IPS-11a (cell line): ENCODE measurements around the gene BZW1.

Experiments
- H3K4me3 ChIP-seq: one replicate; pipeline ENCODE4 v1.5.1; 2013; ENCODE audit warnings: low read depth, low read length, control low read depth

Gene BZW1

GRCh38 chr2:200811333-200812121 is at the start of gene BZW1:
Gene BZW1 (plus strand): TSS chr2:200811910. CDS start chr2:200813218, 1,308 bp downstream.
- peak within 1 kb of the TSS; percentile 93 for H3K4me3 ChIP-seq

DNA sequence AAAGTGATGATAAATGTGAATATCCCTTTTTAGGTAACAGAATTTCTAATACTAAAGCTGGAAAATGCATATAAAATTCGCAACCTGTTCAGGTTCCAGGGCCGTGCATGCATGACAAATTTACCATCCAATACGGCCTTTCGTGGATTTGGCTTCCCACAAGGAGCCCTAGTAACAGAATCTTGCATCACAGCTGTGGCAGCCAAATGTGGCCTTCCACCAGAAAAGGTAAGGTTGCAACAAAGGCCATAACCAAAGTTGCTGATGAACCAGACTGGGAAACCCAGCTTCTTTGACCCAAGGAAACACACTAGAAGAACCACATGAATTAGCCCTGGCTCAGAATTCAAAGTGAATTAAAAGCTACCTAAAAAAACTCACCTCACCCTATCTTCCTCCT is 49.6 kb upstream of the BZW1 start:
- no peak overlapping the region for H3K4me3 ChIP-seq

DNA sequence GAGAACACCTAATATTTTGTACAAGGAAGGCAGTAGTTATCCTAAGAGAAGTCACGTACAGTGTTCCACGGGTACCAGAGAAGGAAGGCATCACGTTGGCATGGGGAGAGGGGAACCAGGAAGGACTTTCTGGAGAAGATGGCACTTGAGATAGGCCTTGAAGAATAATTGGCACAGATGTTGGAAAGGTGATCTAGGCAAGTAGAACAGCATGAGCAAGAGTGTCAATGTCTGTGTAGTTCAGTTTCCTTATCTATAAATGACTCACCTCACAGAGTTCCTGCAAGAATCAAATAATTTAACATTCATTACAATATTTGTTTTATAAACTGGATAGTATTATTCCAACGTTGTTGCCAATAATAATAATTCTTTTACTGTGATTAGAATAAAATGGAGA is 48.3 kb upstream of the BZW1 start:
- no peak overlapping the region for H3K4me3 ChIP-seq

DNA sequence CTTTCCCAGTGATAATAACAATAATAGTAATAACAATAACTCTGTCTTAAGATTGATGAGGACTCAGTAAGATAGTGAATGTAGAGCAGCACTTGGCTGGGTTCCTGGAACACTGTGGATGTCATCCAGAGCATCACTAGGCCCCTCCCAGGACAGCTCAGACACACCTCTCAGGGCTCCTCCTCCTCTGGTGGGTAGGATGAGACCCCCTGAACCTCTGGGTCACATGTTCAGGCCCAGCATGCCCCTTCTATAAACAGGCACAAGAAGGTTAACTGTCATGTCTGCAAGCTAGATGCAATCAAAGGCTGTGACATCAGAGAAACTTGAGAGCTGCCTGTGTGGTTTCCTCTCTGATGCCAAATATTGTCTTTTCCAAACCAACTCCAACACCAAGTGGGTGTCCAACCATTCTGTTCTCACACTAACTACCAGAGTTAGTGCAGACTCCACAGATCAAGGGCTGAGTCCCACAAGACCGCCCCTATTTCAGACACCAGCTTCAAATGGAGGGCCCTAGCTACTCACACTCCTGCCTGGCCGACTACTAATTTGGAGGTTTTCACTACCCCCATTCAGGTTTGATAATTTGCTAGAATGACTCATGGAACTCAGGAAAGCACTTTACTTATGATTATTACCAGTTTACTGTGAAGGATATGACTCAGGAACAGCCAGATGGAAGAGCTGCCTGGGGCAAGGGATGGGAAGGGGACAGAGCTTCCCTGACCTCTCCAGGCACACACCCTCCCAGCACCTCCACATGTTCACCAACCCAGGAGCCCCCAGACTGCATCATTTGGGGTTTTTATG is 46.4 kb upstream of the BZW1 start:
- H3K4me3 ChIP-seq = no peak overlapping the region

DNA sequence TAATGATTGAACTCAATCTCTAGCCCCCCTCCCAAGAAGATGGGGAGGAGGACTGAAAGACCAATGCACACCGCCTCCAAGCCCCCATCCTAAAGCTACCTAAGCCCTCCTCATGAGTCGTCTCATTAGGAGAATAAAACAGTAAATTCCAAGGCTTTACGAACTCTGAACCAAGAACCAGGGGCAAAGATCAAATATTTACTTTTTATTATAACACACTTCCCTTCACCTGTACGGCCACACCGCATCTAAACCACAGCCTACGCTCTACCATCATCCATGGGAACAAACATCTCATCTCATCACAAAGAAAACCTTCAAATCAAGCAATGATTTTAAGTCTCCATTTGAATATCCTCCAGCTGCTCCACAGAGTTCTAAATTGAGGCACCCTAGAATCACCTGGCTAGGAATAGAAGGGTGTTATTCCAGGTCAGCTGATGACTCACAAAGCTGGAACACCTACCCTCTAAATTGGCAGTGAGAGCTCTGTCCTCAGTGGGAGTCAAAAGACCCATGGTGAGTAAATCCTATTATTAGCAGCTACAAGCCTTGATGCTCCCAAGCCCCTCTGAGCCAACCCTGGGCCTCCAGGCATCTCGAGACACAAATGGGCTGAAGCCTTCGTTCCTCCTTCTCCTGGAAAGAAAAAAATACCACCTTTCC is 45.6 kb upstream of the BZW1 start:
- H3K4me3 ChIP-seq = no peak overlapping the region

DNA sequence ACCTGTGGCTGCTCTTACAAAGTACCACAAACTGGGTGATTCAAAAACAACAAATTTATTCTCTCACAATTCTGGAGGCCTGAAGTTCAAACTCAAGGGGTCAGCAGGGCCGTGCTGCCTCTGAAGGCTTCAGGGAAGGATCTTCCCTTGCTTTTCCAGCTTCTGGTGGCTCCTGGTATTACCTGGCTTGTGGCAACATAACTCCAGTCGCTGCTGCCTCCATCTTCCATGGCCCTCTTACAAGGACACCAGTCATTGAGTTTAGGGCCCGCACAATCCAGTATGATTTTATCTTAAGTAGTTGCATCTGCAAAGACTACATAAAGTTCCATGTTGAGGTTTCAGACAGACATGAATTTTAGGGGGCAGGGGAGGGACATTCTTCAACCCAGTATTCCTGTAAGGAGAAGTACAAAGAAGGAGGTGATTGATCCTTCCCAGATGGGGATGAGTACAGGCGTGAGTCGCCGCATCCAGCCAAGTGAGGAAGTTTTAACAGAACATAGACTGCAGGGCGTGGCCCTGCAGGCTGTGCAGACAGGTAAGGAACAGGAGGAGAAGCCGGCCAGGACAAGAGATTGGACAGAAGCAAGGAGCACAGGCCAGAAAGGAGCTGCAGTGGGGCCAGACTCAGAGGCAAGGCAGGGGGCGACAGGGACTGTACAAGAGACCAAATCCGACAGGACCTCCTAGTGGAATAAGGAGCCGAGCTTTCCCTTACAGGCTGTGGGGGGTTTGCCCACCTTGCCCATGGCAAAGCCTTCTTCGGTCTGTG is 44.4 kb upstream of the BZW1 start:
- H3K4me3 ChIP-seq = no peak overlapping the region

GRCh38 chr2:200770847-200771246 is 40.9 kb upstream of the BZW1 start:
- no peak overlapping the region for H3K4me3 ChIP-seq

GRCh38 chr2:200772620-200773019 is 39.1 kb upstream of the BZW1 start:
- H3K4me3 ChIP-seq = no peak overlapping the region

- no peak overlapping the region for H3K4me3 ChIP-seq
These were observed 38.6 kb upstream of the BZW1 start for GRCh38 chr2:200773083-200773482.

GRCh38 chr2:200774920-200775319 is 36.8 kb upstream of the BZW1 start:
- H3K4me3 ChIP-seq = no peak overlapping the region

- no peak overlapping the region for H3K4me3 ChIP-seq
These were observed 34.4 kb upstream of the BZW1 start for GRCh38 chr2:200777275-200777674.

GRCh38 chr2:200778038-200778437 is 33.7 kb upstream of the BZW1 start:
- no peak overlapping the region for H3K4me3 ChIP-seq

DNA sequence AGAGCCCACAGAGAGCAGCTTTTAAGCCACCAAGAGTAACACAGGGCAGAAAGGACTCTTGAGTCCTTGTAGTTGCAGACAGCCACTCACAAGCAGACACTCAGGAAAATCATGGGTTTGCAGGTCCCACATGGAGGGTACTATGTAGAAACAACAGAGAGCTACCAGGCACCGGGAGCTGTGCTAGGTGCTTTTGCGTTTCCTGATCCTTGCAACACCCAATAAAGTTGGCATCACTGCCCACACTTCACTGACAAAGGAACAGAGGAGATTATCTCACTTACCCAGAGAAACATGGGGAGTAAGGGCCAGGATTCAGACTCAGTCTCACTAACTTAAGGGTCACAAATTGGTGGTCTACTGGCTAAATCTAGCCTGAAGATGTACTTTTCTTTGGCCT is 32.5 kb upstream of the BZW1 start:
- no peak overlapping the region for H3K4me3 ChIP-seq

DNA sequence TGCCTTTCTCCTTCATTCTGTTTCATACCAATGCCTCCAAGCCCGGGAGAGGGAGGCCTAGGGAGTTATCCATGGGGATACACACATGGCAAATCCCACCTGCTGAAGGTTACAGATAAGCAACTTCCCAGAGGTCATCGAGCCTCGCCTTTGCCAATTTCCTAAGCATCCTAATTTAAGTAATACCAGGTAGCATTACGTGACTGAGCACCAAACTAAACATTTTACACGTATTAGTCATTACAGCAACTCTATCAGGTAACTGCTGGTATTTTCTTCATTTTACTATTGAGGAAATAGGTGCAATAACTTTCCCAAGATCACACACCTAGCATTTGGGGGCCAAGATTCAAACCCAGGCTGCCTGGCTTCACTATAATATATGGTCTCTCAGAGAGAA is 30.1 kb upstream of the BZW1 start:
- H3K4me3 ChIP-seq = no peak overlapping the region

DNA sequence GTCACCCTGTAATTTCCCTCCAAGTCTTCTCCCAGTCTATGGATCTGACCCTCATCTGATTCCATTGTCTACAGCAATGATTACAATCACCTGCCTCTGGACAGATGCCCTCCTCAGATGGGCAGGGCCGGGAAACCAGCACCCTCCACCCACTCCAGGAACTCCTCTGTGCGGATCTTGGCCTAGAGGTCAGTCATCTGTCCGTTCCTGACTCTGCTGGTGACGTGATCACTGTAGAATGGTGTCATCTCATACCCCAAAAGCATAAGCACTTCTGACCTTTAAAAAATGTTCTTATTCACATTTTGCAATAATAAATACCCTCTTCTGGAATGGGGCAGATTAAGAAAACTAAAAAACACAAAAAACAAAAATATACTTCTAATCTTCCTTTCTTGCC is 29.5 kb upstream of the BZW1 start:
- no peak overlapping the region for H3K4me3 ChIP-seq

DNA sequence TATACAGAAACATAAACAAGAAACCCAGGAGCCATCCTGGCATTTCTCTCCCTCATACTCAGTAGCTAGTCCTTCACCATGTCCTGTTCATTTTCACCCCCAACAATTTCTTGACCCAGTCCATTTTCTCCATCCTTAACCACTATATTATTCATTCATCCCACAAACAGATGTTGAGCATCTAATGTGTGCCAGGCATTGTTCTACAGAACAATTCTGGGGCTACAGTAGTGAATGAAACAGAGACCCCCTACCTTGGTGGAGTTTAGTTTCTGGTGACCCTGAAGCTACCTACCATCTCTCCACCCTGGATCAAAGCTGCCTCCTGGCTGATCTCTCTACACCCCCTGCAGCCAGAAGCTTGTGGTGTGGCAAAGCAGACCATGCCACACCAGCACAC is 27.5 kb upstream of the BZW1 start:
- no peak overlapping the region for H3K4me3 ChIP-seq

GRCh38 chr2:200786423-200786822 is 25.3 kb upstream of the BZW1 start:
- H3K4me3 ChIP-seq = no peak overlapping the region

- no peak overlapping the region for H3K4me3 ChIP-seq
These were observed 24.9 kb upstream of the BZW1 start for GRCh38 chr2:200786826-200787225.

DNA sequence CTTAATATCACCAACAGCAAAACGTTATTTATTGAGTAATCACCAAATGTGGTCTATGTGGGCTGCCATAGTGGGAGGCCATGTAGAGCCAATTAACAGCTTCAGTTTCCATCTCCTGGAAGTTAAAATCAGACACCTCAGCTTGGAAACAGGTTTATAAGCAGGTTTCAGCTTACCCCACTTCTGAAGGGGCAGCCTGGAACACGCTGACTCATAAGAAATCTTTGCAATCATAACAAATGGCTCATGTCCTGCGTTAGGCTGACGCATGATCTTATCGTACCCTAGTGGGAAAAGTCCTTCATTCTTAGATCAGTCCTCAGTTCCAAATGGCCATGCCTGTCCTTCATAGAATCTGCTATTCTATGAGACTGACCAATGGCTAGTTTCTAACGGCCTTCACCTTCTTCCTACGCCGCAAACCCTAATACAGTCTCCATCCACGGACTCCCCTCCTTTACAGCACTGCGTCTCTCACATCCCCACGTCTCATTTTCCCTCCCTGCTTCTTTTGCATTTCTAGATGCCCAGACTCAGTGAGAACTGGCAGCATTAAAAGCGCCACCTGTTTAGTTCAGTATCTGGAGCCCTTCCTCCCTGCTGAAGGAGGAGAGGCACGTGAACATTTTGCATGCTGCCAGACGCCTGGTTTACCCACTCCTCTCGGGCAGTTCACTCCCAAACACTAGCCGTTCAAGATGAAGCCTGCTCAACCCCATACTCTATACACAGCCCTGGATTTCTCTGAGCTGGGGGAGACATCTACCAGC is 24.2 kb upstream of the BZW1 start:
- H3K4me3 ChIP-seq = no peak overlapping the region

DNA sequence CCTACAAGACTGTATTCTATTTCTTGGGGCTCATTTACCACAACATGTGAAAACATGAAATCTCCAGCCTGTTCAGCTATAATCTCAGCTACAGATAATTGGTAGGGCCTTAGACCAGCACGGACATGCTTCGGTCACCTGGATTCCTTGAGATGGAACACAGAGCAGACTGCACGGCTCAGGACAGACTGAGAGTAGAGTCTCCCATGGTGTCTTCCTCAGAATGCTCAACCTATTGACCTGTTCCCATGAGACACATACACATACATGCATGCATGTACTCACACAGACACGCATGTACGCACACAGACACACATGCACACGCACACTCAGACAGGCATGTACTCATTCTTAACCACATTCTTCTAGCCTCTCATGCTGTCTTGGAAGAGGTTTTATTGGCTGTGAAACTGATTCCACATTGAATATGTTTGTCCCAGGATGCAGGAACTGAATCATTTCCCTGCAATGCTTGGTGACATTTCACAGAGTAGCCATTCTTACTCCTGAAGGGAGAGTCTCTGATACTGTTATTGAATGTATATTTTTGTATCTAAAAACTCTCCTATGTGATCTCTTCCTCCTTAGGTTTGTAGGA is 23.5 kb upstream of the BZW1 start:
- no peak overlapping the region for H3K4me3 ChIP-seq
